ENCODE measurements around the gene BRD7. TPM values are rescaled to one million over a fixed set of nuclear protein-coding genes. Genes with fewer than 3 reads are reported as not detected.
A peak's percentile ranks its signal among the peaks of the same experiment; 100 is the strongest.

BRD7 gene
- total RNA-seq, 2 experiments from 2014 or later: 93.3 to 101 TPM

- no peak overlapping the region for H3K4me3 Mint-ChIP-seq
- peaks cover 48% of the 10 kb centered on the region for H3K4me1 Mint-ChIP-seq
- H3K27me3 Mint-ChIP-seq: no peaks in the 10 kb centered on the region
- POLR2A ChIA-PET: interaction anchor here (0.6 to 3.0 kb wide), 4 partner anchors 15 to 55 kb away, joined by 3 to 18 read pairs (median 3); no protein-coding TSS in a partner anchor
- CTCF ChIA-PET: interaction anchor here (1.0 to 1.3 kb wide), 2 partner anchors 43 to 98 kb away, joined by 3 to 6 read pairs; no protein-coding TSS in a partner anchor
- H3K9me3 Mint-ChIP-seq: no peaks in the 10 kb centered on the region
- peaks cover 79% of the 10 kb centered on the region for H3K36me3 Mint-ChIP-seq (ENCODE audit: low read depth)
- DNase-seq: no peak
- peak overlapping the region; percentile 77 for H3K27ac Mint-ChIP-seq
These were observed 56.8 kb downstream of the BRD7 start for GRCh38 chr16:50311891-50312501.

GRCh38 chr16:50311134-50311528 is 57.7 kb downstream of the BRD7 start:
- Mint-ChIP-seq H3K27me3 (no peaks in the 10 kb centered on the region), H3K4me3 (no peak overlapping the region), H3K9me3 (no peaks in the 10 kb centered on the region), H3K27ac (peak overlapping the region; percentile 21), H3K36me3 (ENCODE audit: low read depth) (peaks cover 75% of the 10 kb centered on the region), H3K4me1 (peaks cover 40% of the 10 kb centered on the region)
- peak; percentile 16 for DNase-seq
- ChIA-PET POLR2A (interaction anchor here (0.9 to 3.0 kb wide), 4 partner anchors 11 to 59 kb away, joined by 4 to 18 read pairs (median 4); no protein-coding TSS in a partner anchor), CTCF (interaction anchor here (1.0 to 1.3 kb wide), 2 partner anchors 44 to 97 kb away, joined by 3 to 6 read pairs; no protein-coding TSS in a partner anchor)

GRCh38 chr16:50310308-50311133 is 58.3 kb downstream of the BRD7 start:
- peak; percentile 16 for DNase-seq
- Mint-ChIP-seq H3K9me3 (no peaks in the 10 kb centered on the region), H3K4me3 (no peak overlapping the region), H3K4me1 (peaks cover 36% of the 10 kb centered on the region), H3K27ac (peak overlapping the region; percentile 36), H3K36me3 (ENCODE audit: low read depth) (peaks cover 69% of the 10 kb centered on the region), H3K27me3 (no peaks in the 10 kb centered on the region)
- ChIA-PET POLR2A (interaction anchor here (0.8 to 3.0 kb wide), 6 partner anchors 8 to 65 kb away, joined by 3 to 18 read pairs (median 4); no protein-coding TSS in a partner anchor), CTCF (interaction anchor here (0.5 to 1.3 kb wide), 3 partner anchors 44 to 436 kb away, joined by 3 to 6 read pairs (median 4); no protein-coding TSS in a partner anchor)

- H3K4me1 Mint-ChIP-seq: peaks cover 31% of the 10 kb centered on the region
- ChIA-PET CTCF (interaction anchor here (1.1 kb wide), 1 partner anchor 437 kb away, joined by 3 read pairs; no protein-coding TSS in a partner anchor), POLR2A (interaction anchor here (0.7 to 3.0 kb wide), 9 partner anchors 9 to 64 kb away, joined by 3 to 18 read pairs (median 3); no protein-coding TSS in a partner anchor)
- H3K4me3 Mint-ChIP-seq: no peak overlapping the region
- H3K9me3 Mint-ChIP-seq: no peaks in the 10 kb centered on the region
- H3K27ac Mint-ChIP-seq: peak overlapping the region; percentile 36
- peaks cover 63% of the 10 kb centered on the region for H3K36me3 Mint-ChIP-seq (ENCODE audit: low read depth)
- no peaks in the 10 kb centered on the region for H3K27me3 Mint-ChIP-seq
- peak; percentile 15 for DNase-seq
These were observed 59.1 kb downstream of the BRD7 start for GRCh38 chr16:50309527-50310307.

- Mint-ChIP-seq H3K27ac (no peak overlapping the region), H3K4me3 (no peak overlapping the region), H3K9me3 (no peaks in the 10 kb centered on the region), H3K4me1 (peaks cover 27% of the 10 kb centered on the region), H3K27me3 (no peaks in the 10 kb centered on the region), H3K36me3 (ENCODE audit: low read depth) (peaks cover 60% of the 10 kb centered on the region)
- peak; percentile 14 for DNase-seq
- CTCF ChIA-PET: interaction anchor here (0.6 to 1.7 kb wide), 2 partner anchors 287 to 358 kb away, joined by 3 read pairs; no protein-coding TSS in a partner anchor
- POLR2A ChIA-PET: interaction anchor here (0.7 to 3.0 kb wide), 7 partner anchors 10 to 35 kb away, joined by 3 to 18 read pairs (median 3); no protein-coding TSS in a partner anchor
These were observed 59.6 kb downstream of the BRD7 start for GRCh38 chr16:50309156-50309526.

GRCh38 chr16:50308237-50308965 is 60.4 kb downstream of the BRD7 start:
- H3K4me3 Mint-ChIP-seq: no peak overlapping the region
- H3K4me1 Mint-ChIP-seq: peaks cover 20% of the 10 kb centered on the region
- peak; percentile 14 for DNase-seq
- H3K36me3 Mint-ChIP-seq (ENCODE audit: low read depth): peaks cover 55% of the 10 kb centered on the region
- no peaks in the 10 kb centered on the region for H3K9me3 Mint-ChIP-seq
- POLR2A ChIA-PET: interaction anchor here (0.7 to 3.0 kb wide), 7 partner anchors 12 to 34 kb away, joined by 3 to 18 read pairs (median 4); no protein-coding TSS in a partner anchor
- CTCF ChIA-PET: interaction anchor here (0.6 to 1.7 kb wide), 2 partner anchors 286 to 359 kb away, joined by 3 read pairs; no protein-coding TSS in a partner anchor
- no peaks in the 10 kb centered on the region for H3K27me3 Mint-ChIP-seq
- no peak overlapping the region for H3K27ac Mint-ChIP-seq

GRCh38 chr16:50306287-50306686 is 62.5 kb downstream of the BRD7 start:
- DNase-seq: no peak
- POLR2A ChIA-PET: interaction anchor here (1.2 to 2.0 kb wide), 4 partner anchors 13 to 281 kb away, joined by 3 to 13 read pairs (median 3); partner anchors contain the start of gene CNEP1R1

GRCh38 chr16:50305441-50306061 is 63.2 kb downstream of the BRD7 start:
- Mint-ChIP-seq H3K4me1 (peaks cover 4% of the 10 kb centered on the region), H3K4me3 (no peak overlapping the region), H3K27ac (no peak overlapping the region), H3K27me3 (no peaks in the 10 kb centered on the region), H3K36me3 (ENCODE audit: low read depth) (peaks cover 57% of the 10 kb centered on the region), H3K9me3 (no peaks in the 10 kb centered on the region)
- no peak for DNase-seq
- POLR2A ChIA-PET: interaction anchor here (1.6 kb wide), 1 partner anchor 53 kb away, joined by 3 read pairs; no protein-coding TSS in a partner anchor
- CTCF ChIA-PET: no interaction called here

More at GRCh38 chr16:50306287-50306686, 62.5 kb downstream of the BRD7 start:
- H3K4me1 Mint-ChIP-seq: peaks cover 4% of the 10 kb centered on the region
- H3K36me3 Mint-ChIP-seq (ENCODE audit: low read depth): peaks cover 54% of the 10 kb centered on the region
- no peak overlapping the region for H3K27ac Mint-ChIP-seq
- no peak overlapping the region for H3K4me3 Mint-ChIP-seq
- CTCF ChIA-PET: no interaction called here
- no peaks in the 10 kb centered on the region for H3K27me3 Mint-ChIP-seq
- no peaks in the 10 kb centered on the region for H3K9me3 Mint-ChIP-seq

GRCh38 chr16:50304467-50305440 is 64.0 kb downstream of the BRD7 start:
- H3K36me3 Mint-ChIP-seq (ENCODE audit: low read depth): peaks cover 52% of the 10 kb centered on the region
- H3K27ac Mint-ChIP-seq: no peak overlapping the region
- CTCF ChIA-PET: no interaction called here
- no peaks in the 10 kb centered on the region for H3K27me3 Mint-ChIP-seq
- no peak for DNase-seq
- peaks cover 2% of the 10 kb centered on the region for H3K4me1 Mint-ChIP-seq
- POLR2A ChIA-PET: no interaction called here
- H3K4me3 Mint-ChIP-seq: no peak overlapping the region
- H3K9me3 Mint-ChIP-seq: no peaks in the 10 kb centered on the region

GRCh38 chr16:50303605-50304466 is 65.0 kb downstream of the BRD7 start:
- no peak overlapping the region for H3K4me3 Mint-ChIP-seq
- CTCF ChIA-PET: no interaction called here
- POLR2A ChIA-PET: no interaction called here
- no peaks in the 10 kb centered on the region for H3K9me3 Mint-ChIP-seq
- no peaks in the 10 kb centered on the region for H3K27me3 Mint-ChIP-seq
- no peak for DNase-seq
- H3K36me3 Mint-ChIP-seq (ENCODE audit: low read depth): peaks cover 45% of the 10 kb centered on the region
- no peak overlapping the region for H3K27ac Mint-ChIP-seq
- H3K4me1 Mint-ChIP-seq: peaks cover 2% of the 10 kb centered on the region
